ENCODE measurements around the gene ANO1.

The ANO1 gene

GRCh38 chr11:70139785-70140410 is 61.8 kb downstream of the ANO1 start:
- Histone ChIP-seq H2BK15ac (replicated peaks; ENCODE audit: low read depth) (no peak overlapping the region), H3K56ac (ENCODE audit: low read length) (no peak overlapping the region), H3K4ac (ENCODE audit: low read depth, low read length) (no peak overlapping the region), H3K36me3 (ENCODE audit: control insufficient read depth, insufficient read depth, low read length) (no peaks in the 10 kb centered on the region), H3K79me2 (ENCODE audit: control insufficient read depth, insufficient read depth, low read length) (no peaks in the 10 kb centered on the region), H2BK120ac (ENCODE audit: low read depth, low read length) (no peak overlapping the region), H2AK5ac (ENCODE audit: low read length) (no peak overlapping the region), H3K79me1 (ENCODE audit: low read length) (no peaks in the 10 kb centered on the region), H3K4me2 (ENCODE audit: low read length) (no peak overlapping the region), H3K4me3 (ENCODE audit: low read length) (no peak overlapping the region), H3K9ac (ENCODE audit: low read length) (no peak overlapping the region), H2BK5ac (ENCODE audit: low read length) (no peak overlapping the region), H3K4me1 (ENCODE audit: control insufficient read depth, low read depth, low read length) (peaks cover 4% of the 10 kb centered on the region), H3K27ac (ENCODE audit: low read depth, low read length) (no peak overlapping the region), H3K27me3 (ENCODE audit: insufficient read depth, low read length, poor library complexity) (no peaks in the 10 kb centered on the region), H3K18ac (ENCODE audit: low read length) (no peak overlapping the region), H4K8ac (ENCODE audit: low read depth, low read length) (no peak overlapping the region), H3K23ac (ENCODE audit: low read length) (no peak overlapping the region), H4K5ac (ENCODE audit: low read length) (no peak overlapping the region)
- DNase-seq: no peak
- WGBS (ENCODE audit: extremely low coverage, insufficient coverage, low lambda C conversion rate): no CpG with 5 or more reads among the region's 15 CpGs

GRCh38 chr11:70140711-70141485 is 62.8 kb downstream of the ANO1 start:
- H3K4me2 ChIP-seq (ENCODE audit: low read length): peak overlapping the region; percentile 27
- H4K5ac ChIP-seq (ENCODE audit: low read length): no peak overlapping the region
- no peak overlapping the region for H3K4me3 ChIP-seq (ENCODE audit: low read length)
- peak; percentile 64 for DNase-seq
- no peaks in the 10 kb centered on the region for H3K79me1 ChIP-seq (ENCODE audit: low read length)
- H3K4ac ChIP-seq (ENCODE audit: low read depth, low read length): no peak overlapping the region
- no peak overlapping the region for H2BK15ac ChIP-seq (replicated peaks; ENCODE audit: low read depth)
- H3K79me2 ChIP-seq (ENCODE audit: control insufficient read depth, insufficient read depth, low read length): no peaks in the 10 kb centered on the region
- no peak overlapping the region for H2BK5ac ChIP-seq (ENCODE audit: low read length)
- H2AK5ac ChIP-seq (ENCODE audit: low read length): no peak overlapping the region
- H2BK120ac ChIP-seq (ENCODE audit: low read depth, low read length): no peak overlapping the region
- peak overlapping the region; percentile 45 for H3K27ac ChIP-seq (ENCODE audit: low read depth, low read length)
- no peaks in the 10 kb centered on the region for H3K27me3 ChIP-seq (ENCODE audit: insufficient read depth, low read length, poor library complexity)
- H3K4me1 ChIP-seq (ENCODE audit: control insufficient read depth, low read depth, low read length): peaks cover 4% of the 10 kb centered on the region
- H4K8ac ChIP-seq (ENCODE audit: low read depth, low read length): no peak overlapping the region
- peak overlapping the region; percentile 33 for H3K9ac ChIP-seq (ENCODE audit: low read length)
- peak overlapping the region; percentile 53 for H3K18ac ChIP-seq (ENCODE audit: low read length)
- H3K36me3 ChIP-seq (ENCODE audit: control insufficient read depth, insufficient read depth, low read length): no peaks in the 10 kb centered on the region
- no peak overlapping the region for H3K23ac ChIP-seq (ENCODE audit: low read length)
- WGBS (ENCODE audit: extremely low coverage, insufficient coverage, low lambda C conversion rate): no CpG with 5 or more reads among the region's 24 CpGs
- peak overlapping the region; percentile 71 for H3K56ac ChIP-seq (ENCODE audit: low read length)

DNA sequence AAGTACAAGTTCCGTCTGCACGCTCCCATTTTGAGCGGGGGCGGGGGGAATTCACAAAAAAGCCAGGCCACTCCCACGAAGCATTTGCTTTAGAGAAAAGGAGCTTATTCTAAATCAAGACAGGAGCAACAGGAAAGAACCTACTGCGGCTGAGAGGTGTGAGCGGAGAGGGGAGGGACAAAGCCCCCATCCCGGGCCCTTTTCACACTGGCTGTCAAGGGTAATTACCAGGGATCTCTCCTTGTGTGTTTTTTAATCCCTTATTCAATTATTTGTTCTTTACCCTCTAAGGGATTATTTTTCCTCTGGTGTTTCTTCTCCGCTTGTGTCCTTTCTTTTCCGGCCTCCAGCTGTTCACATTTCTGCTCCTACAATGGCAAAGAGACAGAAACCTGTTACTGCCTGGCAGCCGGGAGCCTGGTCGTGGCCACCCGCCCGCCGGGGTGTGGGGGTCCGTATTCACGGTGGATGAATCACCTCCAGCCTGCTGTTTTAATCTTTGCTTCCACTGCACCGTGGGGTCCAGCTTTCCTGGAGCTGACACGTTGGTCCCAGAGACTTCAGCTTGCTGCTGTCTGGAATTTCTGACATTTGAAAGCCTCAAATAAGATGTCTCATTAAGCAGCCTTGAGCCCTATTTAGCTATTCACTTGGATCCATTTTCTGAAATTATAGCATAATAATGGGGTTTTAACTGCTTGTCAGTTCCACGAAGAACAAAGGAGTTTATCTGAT is 63.5 kb downstream of the ANO1 start:
- H3K27me3 ChIP-seq (ENCODE audit: insufficient read depth, low read length, poor library complexity): no peaks in the 10 kb centered on the region
- H3K56ac ChIP-seq (ENCODE audit: low read length): peak overlapping the region; percentile 71
- no peak overlapping the region for H3K23ac ChIP-seq (ENCODE audit: low read length)
- H4K5ac ChIP-seq (ENCODE audit: low read length): no peak overlapping the region
- no peaks in the 10 kb centered on the region for H3K36me3 ChIP-seq (ENCODE audit: control insufficient read depth, insufficient read depth, low read length)
- H2BK15ac ChIP-seq (replicated peaks; ENCODE audit: low read depth): no peak overlapping the region
- H3K4me3 ChIP-seq (ENCODE audit: low read length): no peak overlapping the region
- peak overlapping the region; percentile 53 for H3K18ac ChIP-seq (ENCODE audit: low read length)
- peak overlapping the region; percentile 27 for H3K4me2 ChIP-seq (ENCODE audit: low read length)
- no CpG with 5 or more reads among the region's 20 CpGs for WGBS (ENCODE audit: extremely low coverage, insufficient coverage, low lambda C conversion rate)
- peak overlapping the region; percentile 75 for H3K27ac ChIP-seq (ENCODE audit: low read depth, low read length)
- H3K4ac ChIP-seq (ENCODE audit: low read depth, low read length): no peak overlapping the region
- no peaks in the 10 kb centered on the region for H3K79me2 ChIP-seq (ENCODE audit: control insufficient read depth, insufficient read depth, low read length)
- DNase-seq: peak; percentile 69
- H2BK5ac ChIP-seq (ENCODE audit: low read length): no peak overlapping the region
- H3K79me1 ChIP-seq (ENCODE audit: low read length): no peaks in the 10 kb centered on the region
- H3K9ac ChIP-seq (ENCODE audit: low read length): peak overlapping the region; percentile 33
- H2AK5ac ChIP-seq (ENCODE audit: low read length): no peak overlapping the region
- H3K4me1 ChIP-seq (ENCODE audit: control insufficient read depth, low read depth, low read length): peaks cover 4% of the 10 kb centered on the region
- no peak overlapping the region for H2BK120ac ChIP-seq (ENCODE audit: low read depth, low read length)
- H4K8ac ChIP-seq (ENCODE audit: low read depth, low read length): no peak overlapping the region

- Histone ChIP-seq H3K4me3 (ENCODE audit: low read length) (no peak overlapping the region), H3K36me3 (ENCODE audit: control insufficient read depth, insufficient read depth, low read length) (no peaks in the 10 kb centered on the region), H3K4me2 (ENCODE audit: low read length) (no peak overlapping the region), H3K56ac (ENCODE audit: low read length) (no peak overlapping the region), H3K27ac (ENCODE audit: low read depth, low read length) (peak overlapping the region; percentile 75), H3K4ac (ENCODE audit: low read depth, low read length) (no peak overlapping the region), H3K23ac (ENCODE audit: low read length) (no peak overlapping the region), H2BK120ac (ENCODE audit: low read depth, low read length) (no peak overlapping the region), H2BK5ac (ENCODE audit: low read length) (no peak overlapping the region), H4K8ac (ENCODE audit: low read depth, low read length) (no peak overlapping the region), H3K4me1 (ENCODE audit: control insufficient read depth, low read depth, low read length) (peaks cover 4% of the 10 kb centered on the region), H3K79me1 (ENCODE audit: low read length) (no peaks in the 10 kb centered on the region), H2BK15ac (replicated peaks; ENCODE audit: low read depth) (no peak overlapping the region), H3K18ac (ENCODE audit: low read length) (peak overlapping the region; percentile 28), H3K9ac (ENCODE audit: low read length) (no peak overlapping the region), H2AK5ac (ENCODE audit: low read length) (no peak overlapping the region), H3K27me3 (ENCODE audit: insufficient read depth, low read length, poor library complexity) (no peaks in the 10 kb centered on the region), H4K5ac (ENCODE audit: low read length) (no peak overlapping the region), H3K79me2 (ENCODE audit: control insufficient read depth, insufficient read depth, low read length) (no peaks in the 10 kb centered on the region)
- peak; percentile 58 for DNase-seq
- WGBS (ENCODE audit: extremely low coverage, insufficient coverage, low lambda C conversion rate): no CpG with 5 or more reads among the region's 14 CpGs
These were observed 64.2 kb downstream of the ANO1 start for GRCh38 chr11:70142221-70142875.

GRCh38 chr11:70144262-70144661 is 66.1 kb downstream of the ANO1 start:
- DNase-seq: no peak
- Histone ChIP-seq H3K79me1 (ENCODE audit: low read length) (no peaks in the 10 kb centered on the region), H3K27ac (ENCODE audit: low read depth, low read length) (no peak overlapping the region), H4K8ac (ENCODE audit: low read depth, low read length) (no peak overlapping the region), H3K4me3 (ENCODE audit: low read length) (no peak overlapping the region), H4K5ac (ENCODE audit: low read length) (no peak overlapping the region), H3K18ac (ENCODE audit: low read length) (no peak overlapping the region), H3K4me2 (ENCODE audit: low read length) (no peak overlapping the region), H3K4me1 (ENCODE audit: control insufficient read depth, low read depth, low read length) (peaks cover 4% of the 10 kb centered on the region), H3K23ac (ENCODE audit: low read length) (no peak overlapping the region), H3K56ac (ENCODE audit: low read length) (no peak overlapping the region), H2BK120ac (ENCODE audit: low read depth, low read length) (no peak overlapping the region), H2AK5ac (ENCODE audit: low read length) (no peak overlapping the region), H3K36me3 (ENCODE audit: control insufficient read depth, insufficient read depth, low read length) (no peaks in the 10 kb centered on the region), H2BK5ac (ENCODE audit: low read length) (no peak overlapping the region), H3K27me3 (ENCODE audit: insufficient read depth, low read length, poor library complexity) (no peaks in the 10 kb centered on the region), H2BK15ac (replicated peaks; ENCODE audit: low read depth) (no peak overlapping the region), H3K79me2 (ENCODE audit: control insufficient read depth, insufficient read depth, low read length) (no peaks in the 10 kb centered on the region), H3K9ac (ENCODE audit: low read length) (no peak overlapping the region), H3K4ac (ENCODE audit: low read depth, low read length) (no peak overlapping the region)
- WGBS (ENCODE audit: extremely low coverage, insufficient coverage, low lambda C conversion rate): no CpG with 5 or more reads among the region's 10 CpGs
